Erythroblast (primary cell): ENCODE measurements around the gene KLHL15.

Source experiments
- GATA1 ChIP-seq: IDR thresholded peaks from 2 replicates; pipeline ENCODE4 v1.6.1; 2011; ENCODE audit warnings: low read depth, mild to moderate bottlenecking, control low read depth, low read length, moderate library complexity
- POLR2A ChIP-seq: IDR thresholded peaks from 2 replicates; pipeline ENCODE4 v1.6.1; 2011; ENCODE audit warnings: mild to moderate bottlenecking, low read length

- TF ChIP-seq POLR2A (peak; percentile 31), GATA1 (no peak)
Observed at GRCh38 chrX:24024819-24025740, 1.9 kb downstream of the KLHL15 start.
